GM19438 (cell line): ENCODE results near the gene CDCP1.

ENCODE experiments used
- ATAC-seq: cut with Tn5 transposase; IDR thresholded peaks from one replicate; pipeline ENCODE4 v1.9.1; 2021; ENCODE audit warnings: low read depth; ENCODE audit not compliant: unreplicated experiment

The CDCP1 gene, protein sequence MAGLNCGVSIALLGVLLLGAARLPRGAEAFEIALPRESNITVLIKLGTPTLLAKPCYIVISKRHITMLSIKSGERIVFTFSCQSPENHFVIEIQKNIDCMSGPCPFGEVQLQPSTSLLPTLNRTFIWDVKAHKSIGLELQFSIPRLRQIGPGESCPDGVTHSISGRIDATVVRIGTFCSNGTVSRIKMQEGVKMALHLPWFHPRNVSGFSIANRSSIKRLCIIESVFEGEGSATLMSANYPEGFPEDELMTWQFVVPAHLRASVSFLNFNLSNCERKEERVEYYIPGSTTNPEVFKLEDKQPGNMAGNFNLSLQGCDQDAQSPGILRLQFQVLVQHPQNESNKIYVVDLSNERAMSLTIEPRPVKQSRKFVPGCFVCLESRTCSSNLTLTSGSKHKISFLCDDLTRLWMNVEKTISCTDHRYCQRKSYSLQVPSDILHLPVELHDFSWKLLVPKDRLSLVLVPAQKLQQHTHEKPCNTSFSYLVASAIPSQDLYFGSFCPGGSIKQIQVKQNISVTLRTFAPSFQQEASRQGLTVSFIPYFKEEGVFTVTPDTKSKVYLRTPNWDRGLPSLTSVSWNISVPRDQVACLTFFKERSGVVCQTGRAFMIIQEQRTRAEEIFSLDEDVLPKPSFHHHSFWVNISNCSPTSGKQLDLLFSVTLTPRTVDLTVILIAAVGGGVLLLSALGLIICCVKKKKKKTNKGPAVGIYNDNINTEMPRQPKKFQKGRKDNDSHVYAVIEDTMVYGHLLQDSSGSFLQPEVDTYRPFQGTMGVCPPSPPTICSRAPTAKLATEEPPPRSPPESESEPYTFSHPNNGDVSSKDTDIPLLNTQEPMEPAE

DNA sequence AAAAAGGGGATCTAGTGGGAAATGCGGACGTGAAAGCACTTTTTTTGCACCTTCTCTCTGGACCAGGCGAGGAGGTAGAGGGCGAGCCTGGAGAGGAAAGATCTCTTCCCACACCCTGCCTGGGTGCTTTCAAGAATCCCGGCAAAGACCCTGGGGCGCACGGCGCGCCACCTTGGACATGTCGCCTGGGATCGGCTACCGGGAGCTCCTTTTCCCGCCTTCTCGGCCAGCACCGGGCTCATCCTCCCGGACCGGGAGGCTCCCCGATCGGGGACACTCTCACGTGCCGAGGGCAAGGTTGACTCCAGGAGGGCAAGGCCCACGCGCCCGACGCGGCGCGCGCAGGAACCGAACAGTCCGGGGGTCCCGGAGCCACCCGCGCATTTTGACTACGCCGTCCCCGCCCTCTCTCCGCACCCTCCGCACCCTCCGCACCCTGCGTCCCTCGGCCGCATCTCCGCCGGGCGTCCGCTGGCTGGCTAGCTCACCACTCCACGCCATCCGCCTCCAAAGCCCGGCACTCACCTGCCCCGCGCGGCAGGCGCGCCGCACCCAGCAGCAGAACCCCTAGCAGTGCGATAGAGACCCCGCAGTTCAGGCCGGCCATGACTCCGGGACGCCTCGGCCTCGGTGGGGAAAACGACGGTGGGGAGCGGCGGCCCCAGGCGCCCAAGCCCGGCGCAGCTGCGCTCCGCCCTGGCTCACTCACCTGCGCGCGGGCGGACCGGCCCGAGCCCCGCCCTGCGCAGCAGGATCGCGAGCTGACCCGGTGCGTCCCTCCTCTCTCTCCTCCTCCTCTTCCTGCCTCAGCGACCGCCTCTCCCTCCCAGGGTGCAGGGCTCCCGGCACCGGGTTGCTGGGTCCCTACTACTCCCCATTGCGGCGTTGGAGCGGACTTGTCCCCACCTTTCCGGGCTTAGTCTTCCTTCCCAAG is at the start of gene CDCP1:
Gene CDCP1 (minus strand): TSS at position 698 of the 934 bp plus-strand sequence. CDS start 91 bp downstream, at position 607.
- ATAC-seq = no peak

DNA sequence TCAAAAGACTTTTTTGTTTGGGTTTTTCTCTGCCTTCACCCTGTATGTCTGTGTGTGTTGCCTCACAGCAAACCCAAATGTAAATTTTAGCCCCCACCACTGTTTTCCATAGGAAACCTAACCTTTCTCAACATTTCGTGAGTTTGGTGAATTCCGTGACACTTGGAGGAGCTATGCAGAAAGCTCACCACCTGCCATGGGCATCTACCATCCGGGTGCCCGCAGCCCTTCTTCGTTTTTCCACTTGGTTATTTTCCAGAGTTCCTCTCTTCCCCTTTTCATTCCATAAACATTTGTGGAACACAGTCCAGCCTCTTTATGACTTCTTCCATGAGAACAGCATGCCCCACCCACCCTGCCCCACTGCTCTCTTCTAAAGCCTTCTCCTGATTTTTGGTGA is 48.6 kb upstream of the CDCP1 start:
- ATAC-seq = no peak

DNA sequence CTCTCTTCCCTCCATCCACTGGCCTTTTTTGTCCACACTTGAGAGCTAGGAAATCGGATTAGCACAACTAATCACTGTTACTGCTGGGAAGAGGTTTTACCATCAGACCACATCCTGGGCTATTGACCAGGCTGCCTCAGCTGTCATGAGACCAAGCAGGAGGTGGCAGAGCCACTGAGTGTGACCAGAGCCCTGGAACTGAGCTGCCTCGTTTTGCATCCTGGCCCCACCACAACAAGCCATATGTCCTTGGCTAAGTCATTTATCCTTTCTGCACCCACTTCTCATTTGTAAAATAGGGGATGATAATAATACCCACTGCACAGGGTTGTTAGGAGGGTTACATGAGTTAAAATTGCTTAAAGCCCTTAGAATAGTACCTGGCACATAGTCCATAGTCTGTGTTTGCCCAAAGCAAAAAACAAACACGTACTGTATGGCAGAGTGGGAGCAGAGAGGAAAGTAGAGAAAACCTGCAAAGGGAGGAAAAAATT is 45.8 kb upstream of the CDCP1 start:
- ATAC-seq = no peak

DNA sequence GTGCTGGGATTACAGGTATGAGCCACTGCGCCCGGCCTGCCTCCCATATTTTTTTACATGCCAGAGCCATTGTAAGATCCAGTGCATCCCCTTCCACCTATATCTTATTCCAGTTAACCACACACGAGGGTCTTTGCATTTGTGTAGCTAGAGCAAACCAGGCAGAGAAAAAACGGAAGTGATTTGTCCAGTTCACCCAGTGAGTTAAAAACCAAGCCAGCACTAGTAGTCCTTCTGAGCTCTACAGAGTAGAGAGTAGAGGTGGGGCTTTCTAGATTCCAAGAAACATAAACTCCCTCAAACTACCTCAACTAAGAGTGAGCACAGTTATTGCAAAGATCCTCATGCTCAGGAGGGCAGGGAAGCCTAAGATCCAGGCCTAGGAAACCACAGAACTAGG is 45.2 kb upstream of the CDCP1 start:
- ATAC-seq = no peak

DNA sequence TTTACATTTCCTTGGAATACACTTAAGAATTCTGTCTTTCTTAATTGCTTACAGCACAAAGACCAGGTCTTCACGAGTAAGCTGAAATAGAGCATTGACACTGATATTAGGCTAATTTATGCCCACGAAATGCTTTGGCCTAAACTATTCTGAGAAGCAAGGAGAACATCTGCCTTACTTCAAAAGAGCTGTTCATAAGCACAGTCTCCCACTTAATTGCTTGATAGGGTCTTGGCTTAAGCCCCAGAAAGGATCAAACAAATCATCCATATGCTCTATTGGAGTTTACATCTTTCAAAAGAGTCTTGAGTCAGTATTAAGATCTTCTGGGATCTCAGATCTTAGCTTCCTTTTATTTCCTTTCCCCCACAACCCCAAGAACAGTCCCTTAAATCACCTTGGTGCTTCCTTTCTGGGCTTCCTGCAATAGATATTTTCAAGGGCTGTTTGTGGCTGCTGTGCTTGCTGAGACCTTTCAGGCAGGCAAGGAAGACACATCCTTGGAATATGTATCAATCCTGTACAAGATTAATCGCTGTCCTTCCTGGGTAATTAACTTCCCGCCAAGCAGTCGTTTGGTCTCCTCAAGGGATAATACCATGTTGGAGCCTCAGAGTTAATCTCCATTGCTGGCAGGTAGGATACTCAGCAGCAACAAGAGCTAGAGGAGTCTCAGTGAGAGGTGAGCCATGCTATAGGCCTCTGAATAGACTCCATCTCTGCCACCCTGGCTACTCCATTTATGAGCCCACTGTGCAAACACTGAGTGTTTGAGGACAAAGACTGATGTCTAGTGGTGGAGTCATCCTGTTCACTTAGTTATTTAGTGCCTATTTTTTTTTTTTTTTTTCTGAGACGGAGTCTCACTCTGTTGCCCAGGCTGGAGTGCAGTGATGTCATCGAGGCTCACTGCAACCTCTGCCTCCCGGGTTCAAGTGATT is 42.8 kb upstream of the CDCP1 start:
- ATAC-seq = no peak

DNA sequence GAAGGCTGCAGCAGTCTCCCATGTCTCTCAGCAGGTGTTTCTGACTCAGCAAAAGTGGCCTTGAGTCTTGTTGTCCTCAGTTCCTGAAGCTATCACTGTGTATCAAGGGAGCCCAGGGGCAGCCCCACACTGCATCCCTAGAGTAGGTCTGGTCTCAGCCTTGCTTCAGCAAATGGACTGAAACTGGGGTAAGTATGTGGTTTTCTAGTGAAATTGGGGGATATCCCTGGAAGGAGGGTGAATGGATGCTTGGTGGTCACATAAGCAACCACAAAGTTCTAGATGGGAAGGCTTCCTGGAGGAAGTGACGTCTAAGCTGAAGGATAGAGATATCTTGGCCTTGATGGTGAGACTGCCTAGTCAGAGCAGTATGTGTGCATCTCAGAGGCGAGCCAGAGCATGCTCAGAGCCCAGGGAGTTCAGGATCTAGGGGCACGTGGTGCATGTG is 41.5 kb upstream of the CDCP1 start:
- ATAC-seq = no peak

DNA sequence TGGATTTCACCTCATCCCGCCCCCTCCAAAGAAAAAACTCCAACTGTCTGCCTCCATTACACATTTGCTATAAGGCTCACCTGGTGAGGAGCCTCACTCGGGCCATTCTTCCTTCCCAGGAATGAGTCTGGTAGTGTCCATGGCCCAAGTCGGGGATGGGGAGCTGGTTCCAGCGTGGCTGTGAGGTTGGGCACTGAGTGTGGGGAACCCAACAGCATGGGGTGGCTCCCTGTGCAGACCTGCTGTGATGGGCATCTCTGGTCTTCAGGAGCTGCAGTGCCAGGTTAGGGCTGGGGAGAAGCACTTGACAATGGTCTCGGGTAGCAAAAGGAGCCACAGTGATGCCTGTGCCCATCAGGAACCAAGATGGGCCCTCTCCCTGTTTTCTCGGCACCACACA is 40.7 kb upstream of the CDCP1 start:
- ATAC-seq = no peak

DNA sequence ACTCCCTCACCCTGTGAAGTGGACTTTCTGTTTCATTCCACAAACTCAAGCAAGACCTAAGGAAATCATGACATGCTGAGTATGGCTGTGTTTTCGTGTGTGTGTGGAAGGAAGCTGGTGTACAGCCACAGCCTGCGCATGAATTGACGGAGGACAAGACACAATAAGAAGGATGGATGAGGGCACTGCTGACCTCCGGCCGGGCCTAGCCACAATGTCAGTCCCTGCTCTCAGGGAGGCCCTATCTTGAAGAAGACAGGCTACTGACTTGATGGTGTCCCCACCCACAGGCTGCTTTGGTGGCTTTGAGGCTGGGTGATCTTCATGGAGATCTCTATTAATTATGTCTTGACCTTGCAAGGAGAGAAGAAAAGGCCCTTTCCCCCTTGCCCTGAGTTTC is 39.3 kb upstream of the CDCP1 start:
- ATAC-seq = no peak

DNA sequence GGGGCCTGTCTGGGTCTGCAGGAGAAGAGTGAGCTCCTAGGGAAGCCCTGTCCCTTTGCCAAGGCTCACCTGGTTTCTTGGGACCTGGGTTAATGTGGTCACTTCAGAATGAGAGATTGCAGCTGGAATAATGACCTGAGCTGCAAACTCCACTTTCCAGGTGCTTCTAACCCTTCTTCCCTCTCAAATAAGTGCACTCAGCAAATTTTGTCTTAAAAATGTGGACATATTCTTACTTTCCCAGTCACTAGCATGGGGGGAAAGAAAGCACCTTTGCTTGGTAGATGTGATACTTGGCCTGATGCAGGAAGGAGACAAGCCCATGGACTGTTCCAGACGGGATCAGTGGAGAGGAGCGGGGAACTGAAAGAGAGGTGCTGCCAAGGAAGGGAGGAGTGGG is 38.9 kb upstream of the CDCP1 start:
- no peak for ATAC-seq

DNA sequence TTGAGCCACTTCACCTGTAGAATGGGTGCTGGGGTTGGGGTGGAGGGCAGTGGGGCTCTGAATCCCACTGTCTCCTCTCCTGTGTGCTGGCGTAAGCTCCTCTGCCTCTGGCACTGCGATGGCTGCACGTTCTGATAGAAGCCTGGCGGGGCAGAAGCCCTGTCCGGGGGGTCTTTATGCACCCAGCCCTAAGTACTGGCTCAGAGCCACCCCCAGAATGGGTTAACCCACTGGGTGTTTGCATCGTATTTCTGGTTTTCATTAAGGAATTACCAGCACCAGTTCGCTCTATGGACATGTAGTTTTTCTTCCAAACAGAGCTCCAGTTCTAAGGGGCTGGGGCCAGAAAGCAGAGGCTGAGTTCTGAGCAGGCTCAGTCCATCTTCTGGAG is 37.7 kb upstream of the CDCP1 start:
- ATAC-seq = no peak

DNA sequence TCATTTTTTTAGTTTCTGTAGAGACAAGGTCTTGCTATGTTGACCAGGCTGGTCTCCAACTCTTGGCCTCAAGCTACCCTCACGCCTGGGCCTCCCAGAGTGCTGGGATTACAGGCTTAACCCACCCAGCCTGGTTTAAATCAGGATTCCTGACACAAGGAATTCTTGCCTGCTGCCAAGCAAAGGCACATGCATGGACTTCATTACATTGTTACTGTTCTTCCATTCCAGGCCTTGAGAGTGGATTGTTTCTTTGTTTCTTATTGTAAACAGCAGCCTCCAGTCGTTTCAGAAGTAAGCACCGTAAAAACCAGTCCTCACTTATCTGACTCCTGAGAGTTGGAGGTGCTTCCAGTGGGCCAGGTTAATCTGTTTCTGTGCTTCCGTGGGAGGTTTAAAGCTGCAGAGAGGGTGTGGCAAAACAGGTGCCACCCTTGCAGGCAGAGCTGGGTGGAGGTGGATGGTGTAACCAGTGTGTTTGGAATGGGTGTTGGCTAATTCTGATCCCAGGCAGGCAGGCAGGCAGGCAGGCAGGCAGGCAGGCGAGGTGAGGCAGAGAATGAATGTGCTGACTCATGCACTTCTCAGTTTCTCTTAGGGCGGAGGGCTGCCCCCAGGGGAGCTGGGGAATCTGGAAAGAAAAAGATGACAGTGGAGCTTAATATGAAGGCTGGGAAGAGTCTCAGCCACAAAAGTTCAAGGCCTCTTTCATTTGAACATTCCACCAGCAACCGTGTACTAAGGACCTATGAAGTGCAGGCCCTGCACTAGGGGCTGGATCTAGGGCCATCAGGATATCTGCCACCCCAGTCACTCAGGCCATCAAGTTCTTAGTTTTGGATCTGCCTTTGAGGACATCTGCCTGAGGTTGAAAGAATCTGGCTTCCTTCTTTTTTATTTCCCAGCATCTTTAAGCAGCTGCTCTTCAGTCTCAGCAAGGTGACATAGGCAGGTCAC is 37.0 kb upstream of the CDCP1 start:
- no peak for ATAC-seq

DNA sequence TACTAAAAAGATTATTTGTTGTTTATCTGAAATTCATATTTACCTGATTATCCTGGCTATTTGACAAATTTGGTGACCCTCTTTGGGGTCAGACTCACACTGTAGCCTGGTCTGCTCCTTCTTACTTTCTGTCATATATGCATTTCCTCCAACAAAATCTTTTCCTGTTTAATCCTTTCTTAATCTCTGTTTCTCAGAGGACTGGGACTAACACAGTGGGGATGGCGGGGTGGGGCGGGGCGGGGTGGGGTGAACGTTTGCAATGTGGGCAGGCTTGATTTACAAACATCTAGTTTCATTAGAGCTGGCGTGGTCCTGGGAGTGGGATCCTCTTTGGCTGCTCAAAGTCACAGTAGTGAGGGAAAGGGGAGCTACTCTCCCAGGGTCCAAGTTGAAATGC is 35.3 kb upstream of the CDCP1 start:
- no peak for ATAC-seq

DNA sequence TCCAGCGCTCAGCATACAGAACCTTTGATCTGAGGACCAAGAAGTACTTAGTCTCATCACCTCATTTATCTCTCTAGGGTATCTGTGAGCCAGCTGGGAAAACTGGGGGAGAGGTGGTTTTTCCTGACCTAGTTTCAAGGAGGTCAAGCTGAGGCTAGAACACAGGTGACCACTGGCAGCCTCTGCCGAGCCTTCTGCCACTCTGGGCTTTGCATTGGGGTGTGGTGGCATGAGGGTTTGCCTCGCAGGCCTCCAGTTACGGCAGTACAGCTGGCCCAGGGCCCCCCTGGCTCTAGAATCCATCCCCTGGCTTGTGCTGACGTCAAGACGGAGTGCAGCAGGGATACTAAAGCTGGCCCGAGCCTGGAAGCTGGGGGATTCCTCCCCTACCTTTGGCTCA is 34.7 kb upstream of the CDCP1 start:
- ATAC-seq = no peak

DNA sequence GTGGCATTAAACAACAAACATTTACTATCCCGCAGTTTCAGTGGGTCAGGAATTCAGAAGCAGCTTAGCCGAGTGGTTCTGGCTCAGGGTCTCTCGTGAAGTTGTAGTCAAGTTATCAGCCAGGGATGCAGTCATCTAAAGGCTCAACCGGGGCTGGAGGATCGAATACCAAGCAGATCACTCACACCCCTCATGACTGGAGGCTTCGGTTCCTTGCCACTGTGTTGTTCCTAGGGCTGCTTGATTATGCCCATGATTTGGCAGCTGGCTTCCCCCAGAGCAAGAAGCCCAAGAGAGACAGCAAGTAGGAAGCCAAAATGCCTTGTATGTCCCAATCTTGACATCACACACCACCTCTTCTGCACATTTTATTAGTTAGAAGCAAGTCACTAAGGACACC is 33.9 kb upstream of the CDCP1 start:
- ATAC-seq = no peak

DNA sequence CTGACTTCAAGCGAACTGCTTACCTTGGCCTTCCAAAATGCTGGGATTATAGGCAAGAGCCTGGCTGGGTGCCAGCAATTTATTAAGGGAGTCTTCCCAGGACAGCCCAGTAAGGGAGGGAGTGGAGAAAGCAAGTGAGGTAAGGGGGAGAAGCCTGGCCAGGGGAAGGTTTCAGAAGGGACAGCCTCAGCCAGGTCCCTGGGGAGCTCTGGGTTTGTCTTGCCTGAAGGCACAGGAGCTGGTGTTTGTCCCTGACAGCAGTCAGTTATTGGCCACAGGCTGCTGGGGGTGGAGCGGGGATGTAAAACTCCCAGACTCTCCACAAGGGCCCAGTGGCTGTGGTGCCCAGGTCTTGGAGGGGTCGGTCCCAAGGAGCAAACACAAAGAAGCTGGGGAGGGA is 33.0 kb upstream of the CDCP1 start:
- no peak for ATAC-seq

DNA sequence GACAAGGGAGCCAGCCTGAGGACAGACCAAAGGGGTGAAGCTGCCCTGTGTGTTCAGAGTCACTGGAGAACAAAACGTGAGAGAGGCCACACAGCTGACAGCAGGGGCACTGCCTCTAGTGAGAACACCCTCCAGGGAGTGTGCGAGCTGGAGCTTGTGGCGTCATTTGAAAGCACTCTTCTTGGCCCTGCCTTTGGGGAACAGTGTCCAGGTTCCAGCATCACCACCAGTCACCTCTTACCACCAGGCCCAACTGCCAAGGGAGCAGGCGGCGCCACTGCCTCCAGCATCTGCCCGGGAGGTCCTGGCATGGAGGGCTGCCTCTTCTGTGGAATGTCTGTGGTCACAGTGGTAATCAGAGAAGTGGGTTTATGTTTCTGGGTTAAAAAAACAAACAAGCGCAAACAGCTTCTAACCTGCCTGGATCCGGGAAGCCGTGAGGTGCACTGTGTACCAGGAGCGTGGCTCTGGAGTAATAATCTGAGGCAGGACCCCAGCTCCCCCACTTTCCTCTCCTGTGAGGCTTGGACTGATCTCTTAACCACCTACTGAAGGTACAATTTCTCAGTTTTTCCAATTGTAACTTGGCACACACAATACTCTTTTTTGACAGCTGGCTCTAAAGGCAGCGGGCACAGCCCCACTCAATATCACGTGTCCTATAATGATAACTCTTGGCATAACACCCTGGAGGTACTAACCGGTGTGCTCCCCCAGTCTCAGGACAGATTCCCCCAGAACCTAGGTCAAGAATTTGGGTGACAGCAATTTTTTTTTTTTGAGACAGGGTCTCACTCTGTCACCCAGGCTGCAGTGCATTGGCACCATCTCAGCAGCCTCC is 32.2 kb upstream of the CDCP1 start:
- ATAC-seq = no peak

DNA sequence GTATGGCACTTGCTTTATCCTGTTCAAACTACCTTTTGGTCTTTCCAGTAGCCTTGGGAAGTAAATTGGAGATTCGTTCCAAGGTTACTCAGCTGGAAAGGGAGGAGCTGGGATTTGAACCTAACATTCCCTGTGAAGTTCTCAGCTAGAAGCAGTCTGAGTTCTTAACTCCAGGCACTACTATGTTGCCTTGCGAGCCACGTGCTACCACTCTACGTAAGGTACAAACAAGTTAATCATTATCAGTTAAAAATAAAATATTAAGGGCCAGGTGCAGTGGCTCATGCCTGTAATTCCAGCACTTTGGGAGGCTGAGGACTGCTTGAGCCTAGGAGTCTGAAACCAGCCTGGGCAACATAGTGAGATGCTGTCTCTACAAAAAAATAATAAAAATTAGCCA is 30.7 kb upstream of the CDCP1 start:
- no peak for ATAC-seq

DNA sequence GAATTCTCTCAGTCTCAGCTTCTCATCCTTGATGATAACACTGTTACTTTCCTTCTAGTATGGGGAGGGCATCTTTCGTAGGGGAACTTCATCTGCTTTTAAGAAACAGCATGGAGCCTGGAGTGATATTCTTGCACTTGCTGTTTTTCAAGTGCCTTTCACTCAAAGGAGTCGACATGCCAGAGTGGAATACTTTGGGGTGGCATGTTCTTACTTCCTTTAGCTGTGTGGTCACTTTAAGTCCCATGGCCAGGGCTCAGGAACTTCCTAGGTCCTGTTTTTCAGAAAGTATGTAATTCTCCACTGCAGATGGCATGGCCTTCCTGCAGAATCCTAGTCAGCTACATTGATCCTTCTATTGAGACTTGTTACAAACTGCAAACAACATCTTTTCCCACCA is 28.1 kb upstream of the CDCP1 start:
- ATAC-seq = no peak
